SK-N-SH treated with all-trans-retinoic acid at 6 μM for 48 hours (cell line): ENCODE results near the gene CIRBP.
"Not testable (repeated sequence)": the region's sequence is repeated elsewhere in the genome, so short reads cannot be mapped to it uniquely, and the experiment has no call there.

Experiments
- ATAC-seq: fragments of 200-7000 bp; cut with Tn5 transposase; 3 replicates; pipeline ENCODE4 v1.9.1; 2020; ENCODE audit warnings: mild to moderate bottlenecking, moderate library complexity
- ARNTL ChIP-seq: fragments of 450-650 bp; formaldehyde crosslinking; IDR thresholded peaks from 2 replicates; pipeline ENCODE4 v1.5.0; 2020; ENCODE audit warnings: low read depth, mild to moderate bottlenecking, moderate library complexity, borderline replicate concordance
- BACH2 ChIP-seq: fragments of 250-450 bp; sonication (Bioruptor Pico); IDR thresholded peaks from 2 replicates; pipeline ENCODE4 v1.9.0; 2021; ENCODE audit warnings: mild to moderate bottlenecking, borderline replicate concordance
- CREB5 ChIP-seq: fragments of 250-450 bp; sonication (Bioruptor Pico); IDR thresholded peaks from 2 replicates; pipeline ENCODE4 v1.5.1; 2020; ENCODE audit warnings: low read depth, mild to moderate bottlenecking, moderate library complexity
- CSDC2 ChIP-seq: fragments of 250-450 bp; sonication (Bioruptor Pico); IDR thresholded peaks from 2 replicates; pipeline ENCODE4 v1.5.0; 2020; ENCODE audit warnings: mild to moderate bottlenecking, moderate library complexity
- CSRNP3 ChIP-seq: fragments of 250-450 bp; sonication (Bioruptor Pico); IDR thresholded peaks from 2 replicates; pipeline ENCODE4 v1.5.1; 2021; ENCODE audit warnings: mild to moderate bottlenecking, moderate library complexity
- ESRRG ChIP-seq: fragments of 250-450 bp; sonication (Bioruptor Pico); IDR thresholded peaks from 2 replicates; pipeline ENCODE4 v1.6.1; 2021; ENCODE audit warnings: mild to moderate bottlenecking
- GLIS3 ChIP-seq: fragments of 250-450 bp; sonication (Bioruptor Pico); IDR thresholded peaks from 2 replicates; pipeline ENCODE4 v1.5.0; 2020; ENCODE audit warnings: mild to moderate bottlenecking, moderate library complexity
- PATZ1 ChIP-seq: fragments of 250-450 bp; sonication (Bioruptor Pico); IDR thresholded peaks from 2 replicates; pipeline ENCODE4 v1.8.0; 2020; ENCODE audit warnings: mild to moderate bottlenecking, moderate library complexity, borderline replicate concordance
- POU6F1 ChIP-seq: fragments of 250-450 bp; sonication (Bioruptor Pico); IDR thresholded peaks from 2 replicates; pipeline ENCODE4 v1.8.0; 2021; ENCODE audit warnings: low read depth, mild to moderate bottlenecking, moderate library complexity, borderline replicate concordance
- PPARA ChIP-seq: fragments of 250-450 bp; sonication (Bioruptor Pico); IDR thresholded peaks from 2 replicates; pipeline ENCODE4 v1.5.0; 2020; ENCODE audit warnings: mild to moderate bottlenecking, borderline replicate concordance
- RARB ChIP-seq: fragments of 250-450 bp; sonication (Bioruptor Pico); IDR thresholded peaks from 2 replicates; pipeline ENCODE4 v1.8.0; 2021; ENCODE audit warnings: mild to moderate bottlenecking, moderate library complexity
- SNAI2 ChIP-seq: fragments of 250-450 bp; sonication (Bioruptor Pico); IDR thresholded peaks from 2 replicates; pipeline ENCODE4 v1.5.0; 2020; ENCODE audit warnings: mild to moderate bottlenecking, moderate library complexity
- TCF4 ChIP-seq: fragments of 250-450 bp; sonication (Bioruptor Pico); IDR thresholded peaks from 2 replicates; pipeline ENCODE4 v1.8.0; 2021; ENCODE audit warnings: mild to moderate bottlenecking, moderate library complexity, borderline replicate concordance
- TOX ChIP-seq: fragments of 250-450 bp; sonication (Bioruptor Pico); IDR thresholded peaks from 2 replicates; pipeline ENCODE4 v1.8.0; 2021; ENCODE audit warnings: mild to moderate bottlenecking, moderate library complexity, borderline replicate concordance
- ZC3H10 ChIP-seq: fragments of 250-450 bp; sonication (Bioruptor Pico); IDR thresholded peaks from 2 replicates; pipeline ENCODE4 v1.5.1; 2021; ENCODE audit warnings: mild to moderate bottlenecking, moderate library complexity
- ZFP3 ChIP-seq: fragments of 250-450 bp; sonication (Bioruptor Pico); IDR thresholded peaks from 2 replicates; pipeline ENCODE4 v1.5.0; 2020; ENCODE audit warnings: mild to moderate bottlenecking, moderate library complexity
- ZNF565 ChIP-seq: fragments of 450-650 bp; formaldehyde crosslinking; conservative IDR thresholded peaks from 2 replicates; pipeline ENCODE4 v1.5.0; 2020; ENCODE audit warnings: low read depth, mild to moderate bottlenecking, moderate library complexity
- ZNF70 ChIP-seq: fragments of 450-650 bp; formaldehyde crosslinking; IDR thresholded peaks from 2 replicates; pipeline ENCODE4 v1.5.0; 2020; ENCODE audit warnings: mild to moderate bottlenecking, moderate library complexity
- ZNF8 ChIP-seq: fragments of 450-650 bp; formaldehyde crosslinking; IDR thresholded peaks from 2 replicates; pipeline ENCODE4 v1.5.0; 2020; ENCODE audit warnings: mild to moderate bottlenecking, moderate library complexity

The CIRBP gene

GRCh38 chr19:1300744-1301490 is 31.8 kb downstream of the CIRBP start (continued):
- no peak for TF ChIP-seq BACH2 (CRISPR knock-in tag)
- TF ChIP-seq ZNF565 (CRISPR knock-in tag), result no peak
- TF ChIP-seq CSDC2 (CRISPR knock-in tag), result no peak
- no peak for TF ChIP-seq ZFP3 (CRISPR knock-in tag)
- TF ChIP-seq GLIS3, result no peak
- no peak for TF ChIP-seq ZNF70 (CRISPR knock-in tag)
- no peak for TF ChIP-seq ESRRG (CRISPR knock-in tag)

- TF ChIP-seq CREB5 (CRISPR knock-in tag), result no peak
- no peak for TF ChIP-seq RARB
- no peak for TF ChIP-seq PATZ1 (CRISPR knock-in tag)
- TF ChIP-seq BACH2 (CRISPR knock-in tag), result no peak
- TF ChIP-seq CSRNP3 (CRISPR knock-in tag), result no peak
- TF ChIP-seq ZC3H10 (CRISPR knock-in tag), result no peak
- TF ChIP-seq CSDC2 (CRISPR knock-in tag), result no peak
- no peak for TF ChIP-seq POU6F1 (CRISPR knock-in tag)
- TF ChIP-seq PPARA, result no peak
- no peak for TF ChIP-seq ZNF8 (CRISPR knock-in tag)
- no peak for TF ChIP-seq GLIS3
- no peak for TF ChIP-seq ARNTL (CRISPR knock-in tag)
- TF ChIP-seq SNAI2 (CRISPR knock-in tag), result no peak
- TF ChIP-seq TOX, result no peak
- TF ChIP-seq ZNF565 (CRISPR knock-in tag), result no peak
- no peak for ATAC-seq
These were observed 33.6 kb downstream of the CIRBP start for GRCh38 chr19:1302533-1303239.

- TF ChIP-seq ZNF565 (CRISPR knock-in tag) (no peak), ZNF8 (CRISPR knock-in tag) (no peak), BACH2 (CRISPR knock-in tag) (no peak), PATZ1 (CRISPR knock-in tag) (no peak), TCF4 (no peak), ZNF70 (CRISPR knock-in tag) (no peak), ZFP3 (CRISPR knock-in tag) (no peak), CSDC2 (CRISPR knock-in tag) (no peak), TOX (no peak)
- no peak for ATAC-seq
These were observed 35.2 kb downstream of the CIRBP start for GRCh38 chr19:1304197-1304924.

GRCh38 chr19:1305354-1305753 is 36.2 kb downstream of the CIRBP start:
- ATAC-seq, result not testable (repeated sequence)
